ENCODE measurements around the gene DNAJA2. TPM values are rescaled to one million over a fixed set of nuclear protein-coding genes. Genes with fewer than 3 reads are reported as not detected.
A peak's percentile ranks its signal among the peaks of the same experiment; 100 is the strongest.

Gene DNAJA2
- total RNA-seq, 5 donors from 2014 or later (not counting 1 experiment from before 2014, with no cell fraction given), result 60.4 to 75.3 (median 67.4) TPM

- H3K27me3 ChIP-seq (replicated peaks in 1 of 2; ENCODE audit: control insufficient read depth in 2 of 2, extremely low read depth in 1 of 2, insufficient read depth in 2 of 2, low read length in 1 of 2), result peaks cover 0 to 9% of the 10 kb centered on the region in 2 experiments
- peaks cover 0 to 7% of the 10 kb centered on the region in 2 experiments for H3K4me1 ChIP-seq (ENCODE audit: control insufficient read depth in 1 of 2, extremely low read depth in 1 of 2, insufficient read depth in 2 of 2, low read length in 2 of 2)
- H3K4me3 ChIP-seq (ENCODE audit: control insufficient read depth in 1 of 2, extremely low read depth in 1 of 2, low read length in 1 of 2), result no peak overlapping the region
- Mint-ChIP-seq H3K36me3 (no peaks in the 10 kb centered on the region), H3K4me1 (peaks cover 0 to 3% (median 0%) of the 10 kb centered on the region in 3 donors), H3K9me3 (no peaks in the 10 kb centered on the region), H3K27me3 (no peaks in the 10 kb centered on the region), H3K4me3 (no peak overlapping the region), H3K27ac (no peak overlapping the region)
- H3K27ac ChIP-seq (ENCODE audit: low read length), result no peak overlapping the region
- POLR2A ChIA-PET, result no interaction called here
- H3K36me3 ChIP-seq (ENCODE audit: control insufficient read depth in 2 of 2, extremely low read depth in 1 of 2, insufficient read depth in 1 of 2, low read length in 1 of 2), result no peaks in the 10 kb centered on the region
- no peaks in the 10 kb centered on the region for H3K9me3 ChIP-seq
- ATAC-seq (replicated peaks in 1 of 4), result no peak
- WGBS (ENCODE audit: insufficient coverage), result 92% methylated on average over 14 of the region's 15 CpGs
- no peak for DNase-seq
- CTCF ChIA-PET, result interaction anchor here in 1 of 2 donors (0.5 to 0.8 kb wide), 2 partner anchors 251 to 255 kb away, joined by 3 to 4 read pairs; no protein-coding TSS in a partner anchor
Measured at GRCh38 chr16:46928811-46929210, 44.7 kb downstream of the DNAJA2 start.

- no peaks in the 10 kb centered on the region for H3K27me3 Mint-ChIP-seq
- no peak overlapping the region for H3K4me3 Mint-ChIP-seq
- peaks cover 0 to 9% of the 10 kb centered on the region in 2 experiments for H3K27me3 ChIP-seq (replicated peaks in 1 of 2; ENCODE audit: control insufficient read depth in 2 of 2, extremely low read depth in 1 of 2, insufficient read depth in 2 of 2, low read length in 1 of 2)
- H3K9me3 Mint-ChIP-seq, result no peaks in the 10 kb centered on the region
- WGBS (ENCODE audit: insufficient coverage), result 82% methylated on average over 6 of the region's 8 CpGs
- no peaks in the 10 kb centered on the region for H3K9me3 ChIP-seq
- no peaks in the 10 kb centered on the region for H3K36me3 ChIP-seq (ENCODE audit: control insufficient read depth in 2 of 2, extremely low read depth in 1 of 2, insufficient read depth in 1 of 2, low read length in 1 of 2)
- H3K4me1 Mint-ChIP-seq, result peaks cover 0 to 3% (median 0%) of the 10 kb centered on the region in 3 donors
- H3K4me1 ChIP-seq (ENCODE audit: control insufficient read depth in 1 of 2, extremely low read depth in 1 of 2, insufficient read depth in 2 of 2, low read length in 2 of 2), result peaks cover 0 to 7% of the 10 kb centered on the region in 2 experiments
- no peaks in the 10 kb centered on the region for H3K36me3 Mint-ChIP-seq
- no peak overlapping the region for H3K27ac ChIP-seq (ENCODE audit: low read length)
- no peak overlapping the region for H3K4me3 ChIP-seq (ENCODE audit: control insufficient read depth in 1 of 2, extremely low read depth in 1 of 2, low read length in 1 of 2)
- ChIA-PET POLR2A (no interaction called here), CTCF (interaction anchor here in 1 of 2 donors (1.1 kb wide), 1 partner anchor 1238 kb away, joined by 3 read pairs; no protein-coding TSS in a partner anchor)
- no peak overlapping the region for H3K27ac Mint-ChIP-seq
- DNase-seq (no peak), ATAC-seq (replicated peaks in 1 of 4) (peak in 1 of 4 experiments; percentile 19)
Measured at GRCh38 chr16:46927273-46927672, 46.2 kb downstream of the DNAJA2 start.

GRCh38 chr16:46926470-46927225 is 46.8 kb downstream of the DNAJA2 start:
- H3K9me3 ChIP-seq, result no peaks in the 10 kb centered on the region
- ATAC-seq (replicated peaks in 1 of 4) (peak in 1 of 4 experiments; percentile 31), DNase-seq (no peak)
- H3K4me3 ChIP-seq (ENCODE audit: control insufficient read depth in 1 of 2, extremely low read depth in 1 of 2, low read length in 1 of 2), result no peak overlapping the region
- H3K36me3 ChIP-seq (ENCODE audit: control insufficient read depth in 2 of 2, extremely low read depth in 1 of 2, insufficient read depth in 1 of 2, low read length in 1 of 2), result no peaks in the 10 kb centered on the region
- H3K9me3 Mint-ChIP-seq, result no peaks in the 10 kb centered on the region
- ChIA-PET POLR2A (no interaction called here), CTCF (interaction anchor here in 1 of 2 donors (1.0 to 1.1 kb wide), 2 partner anchors 73 to 1238 kb away, joined by 3 read pairs; no protein-coding TSS in a partner anchor)
- peaks cover 0 to 9% of the 10 kb centered on the region in 2 experiments for H3K27me3 ChIP-seq (replicated peaks in 1 of 2; ENCODE audit: control insufficient read depth in 2 of 2, extremely low read depth in 1 of 2, insufficient read depth in 2 of 2, low read length in 1 of 2)
- no peak overlapping the region for H3K27ac Mint-ChIP-seq
- no peaks in the 10 kb centered on the region for H3K27me3 Mint-ChIP-seq
- H3K4me3 Mint-ChIP-seq, result no peak overlapping the region
- peaks cover 0 to 7% of the 10 kb centered on the region in 2 experiments for H3K4me1 ChIP-seq (ENCODE audit: control insufficient read depth in 1 of 2, extremely low read depth in 1 of 2, insufficient read depth in 2 of 2, low read length in 2 of 2)
- H3K4me1 Mint-ChIP-seq, result peaks cover 0 to 3% (median 0%) of the 10 kb centered on the region in 3 donors
- WGBS (ENCODE audit: insufficient coverage), result 91% methylated on average over 11 of the region's 13 CpGs
- no peak overlapping the region for H3K27ac ChIP-seq (ENCODE audit: low read length)
- H3K36me3 Mint-ChIP-seq, result no peaks in the 10 kb centered on the region

- no peak overlapping the region for H3K27ac Mint-ChIP-seq
- ChIA-PET CTCF (no interaction called here), POLR2A (no interaction called here)
- Histone ChIP-seq H3K9me3 (no peaks in the 10 kb centered on the region), H3K27me3 (replicated peaks in 1 of 2; ENCODE audit: control insufficient read depth in 2 of 2, extremely low read depth in 1 of 2, insufficient read depth in 2 of 2, low read length in 1 of 2) (peaks cover 0 to 3% of the 10 kb centered on the region in 2 experiments), H3K36me3 (ENCODE audit: control insufficient read depth in 2 of 2, extremely low read depth in 1 of 2, insufficient read depth in 1 of 2, low read length in 1 of 2) (no peaks in the 10 kb centered on the region), H3K4me3 (ENCODE audit: control insufficient read depth in 1 of 2, extremely low read depth in 1 of 2, low read length in 1 of 2) (no peak overlapping the region), H3K4me1 (ENCODE audit: control insufficient read depth in 1 of 2, extremely low read depth in 1 of 2, insufficient read depth in 2 of 2, low read length in 2 of 2) (no peaks in the 10 kb centered on the region), H3K27ac (ENCODE audit: low read length) (no peak overlapping the region)
- H3K27me3 Mint-ChIP-seq, result no peaks in the 10 kb centered on the region
- peaks cover 0 to 3% (median 0%) of the 10 kb centered on the region in 3 donors for H3K4me1 Mint-ChIP-seq
- ATAC-seq (replicated peaks in 1 of 4) (no peak), DNase-seq (no peak)
- WGBS (ENCODE audit: insufficient coverage), result 97% methylated on average over 6 of the region's 6 CpGs
- H3K36me3 Mint-ChIP-seq, result no peaks in the 10 kb centered on the region
- H3K4me3 Mint-ChIP-seq, result no peak overlapping the region
- no peaks in the 10 kb centered on the region for H3K9me3 Mint-ChIP-seq
Measured at GRCh38 chr16:46924402-46924801, 49.1 kb downstream of the DNAJA2 start.

- no peak overlapping the region for H3K27ac ChIP-seq (ENCODE audit: low read length)
- WGBS (ENCODE audit: insufficient coverage), result 88% methylated on average over 18 of the region's 19 CpGs
- ATAC-seq (replicated peaks in 1 of 4), result no peak
Measured at GRCh38 chr16:46923513-46924295, 49.8 kb downstream of the DNAJA2 start.

GRCh38 chr16:46922239-46922638 is 51.2 kb downstream of the DNAJA2 start:
- Histone ChIP-seq H3K27me3 (replicated peaks in 1 of 2; ENCODE audit: control insufficient read depth in 2 of 2, extremely low read depth in 1 of 2, insufficient read depth in 2 of 2, low read length in 1 of 2) (peaks cover 0 to 3% of the 10 kb centered on the region in 2 experiments), H3K4me1 (ENCODE audit: control insufficient read depth in 1 of 2, extremely low read depth in 1 of 2, insufficient read depth in 2 of 2, low read length in 2 of 2) (no peaks in the 10 kb centered on the region), H3K36me3 (ENCODE audit: control insufficient read depth in 2 of 2, extremely low read depth in 1 of 2, insufficient read depth in 1 of 2, low read length in 1 of 2) (no peaks in the 10 kb centered on the region), H3K9me3 (no peaks in the 10 kb centered on the region), H3K27ac (ENCODE audit: low read length) (no peak overlapping the region), H3K4me3 (ENCODE audit: control insufficient read depth in 1 of 2, extremely low read depth in 1 of 2, low read length in 1 of 2) (no peak overlapping the region)
- ChIA-PET POLR2A (no interaction called here), CTCF (no interaction called here)
- DNase-seq (no peak), ATAC-seq (replicated peaks in 1 of 4) (no peak)
- whole genome bisulfite sequencing (ENCODE audit: insufficient coverage), result 93% methylated on average over 9 of the region's 10 CpGs
- H3K27me3 Mint-ChIP-seq, result no peaks in the 10 kb centered on the region
- H3K9me3 Mint-ChIP-seq, result no peaks in the 10 kb centered on the region
- no peaks in the 10 kb centered on the region for H3K36me3 Mint-ChIP-seq
- no peak overlapping the region for H3K27ac Mint-ChIP-seq
- no peak overlapping the region for H3K4me3 Mint-ChIP-seq
- no peaks in the 10 kb centered on the region for H3K4me1 Mint-ChIP-seq

More at GRCh38 chr16:46923513-46924295, 49.8 kb downstream of the DNAJA2 start:
- no peak overlapping the region for H3K4me3 Mint-ChIP-seq
- H3K4me1 ChIP-seq (ENCODE audit: control insufficient read depth in 1 of 2, extremely low read depth in 1 of 2, insufficient read depth in 2 of 2, low read length in 2 of 2), result no peaks in the 10 kb centered on the region
- no peaks in the 10 kb centered on the region for H3K4me1 Mint-ChIP-seq
- DNase-seq, result no peak
- POLR2A ChIA-PET, result no interaction called here
- peaks cover 0 to 3% of the 10 kb centered on the region in 2 experiments for H3K27me3 ChIP-seq (replicated peaks in 1 of 2; ENCODE audit: control insufficient read depth in 2 of 2, extremely low read depth in 1 of 2, insufficient read depth in 2 of 2, low read length in 1 of 2)
- no peak overlapping the region for H3K27ac Mint-ChIP-seq
- no peaks in the 10 kb centered on the region for H3K9me3 Mint-ChIP-seq
- H3K36me3 Mint-ChIP-seq, result no peaks in the 10 kb centered on the region
- no peaks in the 10 kb centered on the region for H3K27me3 Mint-ChIP-seq
- no peaks in the 10 kb centered on the region for H3K9me3 ChIP-seq
- CTCF ChIA-PET, result no interaction called here
- H3K36me3 ChIP-seq (ENCODE audit: control insufficient read depth in 2 of 2, extremely low read depth in 1 of 2, insufficient read depth in 1 of 2, low read length in 1 of 2), result no peaks in the 10 kb centered on the region
- H3K4me3 ChIP-seq (ENCODE audit: control insufficient read depth in 1 of 2, extremely low read depth in 1 of 2, low read length in 1 of 2), result no peak overlapping the region
